ENCODE measurements around the gene MACC1. TPM values are rescaled to one million over a fixed set of nuclear protein-coding genes. Genes with fewer than 3 reads are reported as not detected.
"Not testable (repeated sequence)": the region's sequence is repeated elsewhere in the genome, so short reads cannot be mapped to it uniquely, and the experiment has no call there.

The MACC1 gene
- total and polyA plus RNA-seq, 8 donors, result 1.5 to 27.0 (median 9.6) TPM

- ATAC-seq (no peak), FAIRE-seq (no peak)
- TF ChIP-seq, protein P1, sequence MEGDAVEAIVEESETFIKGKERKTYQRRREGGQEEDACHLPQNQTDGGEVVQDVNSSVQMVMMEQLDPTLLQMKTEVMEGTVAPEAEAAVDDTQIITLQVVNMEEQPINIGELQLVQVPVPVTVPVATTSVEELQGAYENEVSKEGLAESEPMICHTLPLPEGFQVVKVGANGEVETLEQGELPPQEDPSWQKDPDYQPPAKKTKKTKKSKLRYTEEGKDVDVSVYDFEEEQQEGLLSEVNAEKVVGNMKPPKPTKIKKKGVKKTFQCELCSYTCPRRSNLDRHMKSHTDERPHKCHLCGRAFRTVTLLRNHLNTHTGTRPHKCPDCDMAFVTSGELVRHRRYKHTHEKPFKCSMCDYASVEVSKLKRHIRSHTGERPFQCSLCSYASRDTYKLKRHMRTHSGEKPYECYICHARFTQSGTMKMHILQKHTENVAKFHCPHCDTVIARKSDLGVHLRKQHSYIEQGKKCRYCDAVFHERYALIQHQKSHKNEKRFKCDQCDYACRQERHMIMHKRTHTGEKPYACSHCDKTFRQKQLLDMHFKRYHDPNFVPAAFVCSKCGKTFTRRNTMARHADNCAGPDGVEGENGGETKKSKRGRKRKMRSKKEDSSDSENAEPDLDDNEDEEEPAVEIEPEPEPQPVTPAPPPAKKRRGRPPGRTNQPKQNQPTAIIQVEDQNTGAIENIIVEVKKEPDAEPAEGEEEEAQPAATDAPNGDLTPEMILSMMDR (IDR thresholded peaks at IDR 0.05), result no peak
These were observed 8.4 kb downstream of the MACC1 start for GRCh38 chr7:20208651-20209307.

GRCh38 chr7:20207811-20208210, 9.4 kb downstream of the MACC1 start:
- H3K27ac ChIP-seq; H3K9me3 ChIP-seq; H3K36me3 ChIP-seq; H3K27me3 ChIP-seq; DNase-seq; ATAC-seq; intact Hi-C loops (cut with DNase I); FAIRE-seq; H3K4me3 ChIP-seq; H3K4me1 ChIP-seq: not testable (repeated sequence)
- 94 to 96% methylated on average over 2 of the region's 2 CpGs for whole genome bisulfite sequencing, 2 donors

More at GRCh38 chr7:20208651-20209307, 8.4 kb downstream of the MACC1 start:
- no peak overlapping the region for H3K27ac ChIP-seq
- H3K36me3 ChIP-seq, result no peaks in the 10 kb centered on the region
- intact Hi-C loops (cut with DNase I), result no loop called here
- peaks cover 0 to 4% (median 0%) of the 10 kb centered on the region in 3 donors for H3K4me1 ChIP-seq
- H3K4me3 ChIP-seq, result no peak overlapping the region
- no peaks in the 10 kb centered on the region for H3K9me3 ChIP-seq
- H3K27me3 ChIP-seq, result no peaks in the 10 kb centered on the region
- DNase-seq, result no peak
- 96% methylated on average over 6 of the region's 6 CpGs for WGBS, 2 donors

DNA sequence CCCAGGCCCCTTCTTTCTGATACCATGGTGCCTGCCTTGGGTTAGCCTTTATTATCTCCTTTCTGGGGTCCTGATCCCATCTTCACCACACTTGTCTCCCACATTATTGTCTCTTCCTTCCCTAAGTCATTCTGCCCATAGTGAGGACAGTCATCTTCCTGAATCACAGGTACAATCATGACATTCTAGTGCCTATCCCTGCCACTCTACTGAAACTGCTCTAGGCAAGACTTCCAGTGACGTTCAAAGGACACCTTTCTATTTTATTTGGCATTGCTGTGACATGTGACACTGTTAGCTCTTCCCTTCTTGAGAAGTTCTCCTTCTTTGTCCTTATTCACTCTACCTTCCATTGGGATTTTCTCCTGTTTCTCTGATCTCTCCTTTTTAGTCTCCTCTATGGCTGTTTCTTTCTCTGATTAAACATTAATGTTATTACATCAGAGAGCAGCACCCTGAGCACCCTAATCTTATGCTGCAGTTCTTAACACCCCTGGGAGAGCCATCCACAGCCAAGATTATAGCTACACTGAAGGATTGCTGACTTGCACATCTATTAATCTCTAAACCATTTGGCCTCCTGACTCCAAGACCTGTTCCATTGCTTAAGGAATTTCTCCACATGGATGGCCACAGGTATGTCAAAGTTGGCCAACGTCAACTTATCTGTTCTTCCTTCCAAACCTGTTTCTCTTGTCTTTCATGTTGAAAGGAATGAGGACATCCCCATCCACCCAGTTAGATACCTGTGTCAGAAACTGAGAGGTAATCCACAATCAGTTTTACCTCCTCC, 10.9 kb downstream of the MACC1 start:
- no peaks in the 10 kb centered on the region for H3K4me1 ChIP-seq
- intact Hi-C loops (cut with DNase I), result no loop called here
- WGBS, 2 donors, result 82 to 87% methylated on average over 2 of the region's 2 CpGs
- H3K36me3 ChIP-seq, result no peaks in the 10 kb centered on the region
- no peaks in the 10 kb centered on the region for H3K27me3 ChIP-seq
- no peaks in the 10 kb centered on the region for H3K9me3 ChIP-seq
- no peak overlapping the region for H3K27ac ChIP-seq
- FAIRE-seq (no peak), ATAC-seq (no peak), DNase-seq (no peak)
- TF ChIP-seq, protein P1 (IDR thresholded peaks at IDR 0.05), result no peak
- no peak overlapping the region for H3K4me3 ChIP-seq

DNA sequence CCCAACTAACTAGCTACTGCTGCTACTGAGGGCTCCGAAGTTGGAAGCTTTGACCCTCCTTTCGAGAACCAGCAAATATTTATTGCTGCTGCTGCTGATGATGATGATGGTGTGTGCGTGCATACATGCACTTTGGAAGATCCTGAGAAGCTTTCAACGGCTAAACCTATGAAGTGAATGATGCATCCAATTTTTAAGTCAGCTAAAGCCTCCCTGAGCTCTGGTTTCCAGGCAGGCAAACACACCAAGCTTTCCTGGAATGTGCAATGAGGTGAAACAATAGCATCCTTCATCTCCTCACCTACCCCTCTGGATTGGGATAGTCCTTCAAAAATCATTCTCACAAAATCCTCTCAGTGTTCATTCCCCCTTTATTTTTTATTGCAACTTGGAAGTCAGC, 13.9 kb downstream of the MACC1 start:
- Histone ChIP-seq H3K36me3 (no peaks in the 10 kb centered on the region), H3K9me3 (no peaks in the 10 kb centered on the region), H3K4me1 (peaks cover 0 to 8% (median 8%) of the 10 kb centered on the region in 3 donors), H3K27ac (no peak overlapping the region), H3K4me3 (no peak overlapping the region), H3K27me3 (no peaks in the 10 kb centered on the region)
- 91 to 93% methylated on average over 4 of the region's 4 CpGs for WGBS, 2 donors
- ATAC-seq (no peak), FAIRE-seq (no peak), DNase-seq (no peak)
- TF ChIP-seq, protein P1 (IDR thresholded peaks at IDR 0.05), result no peak
- intact Hi-C loops (cut with DNase I), result no loop called here

- TF ChIP-seq, protein P1 (IDR thresholded peaks at IDR 0.05), result no peak
- ATAC-seq, result peak in 2 of 4 donors; percentile 16 to 55
- Histone ChIP-seq H3K4me1 (peaks cover 8 to 13% (median 11%) of the 10 kb centered on the region in 3 donors), H3K9me3 (no peaks in the 10 kb centered on the region), H3K27me3 (no peaks in the 10 kb centered on the region), H3K36me3 (no peaks in the 10 kb centered on the region), H3K4me3 (no peak overlapping the region), H3K27ac (peak overlapping the region in 2 of 4 donors; percentile 13 to 39)
- WGBS, 2 donors, result 74 to 76% methylated on average over 3 of the region's 3 CpGs
- intact Hi-C loops (cut with DNase I), result no loop called here
- no peak for DNase-seq
- FAIRE-seq, result no peak
These were observed 15.8 kb downstream of the MACC1 start for GRCh38 chr7:20201380-20201779.

Measured in pancreas (tissue), 10 donors.